ENCODE measurements around the gene PSME3IP1. TPM values are rescaled to one million over a fixed set of nuclear protein-coding genes. Genes with fewer than 3 reads are reported as not detected.

The PSME3IP1 gene
- total RNA-seq (2011; cell fraction: chromatin; rRNA removed; ENCODE audit: low replicate concordance) = 53.9 and 134 TPM in 2 replicates
- total RNA-seq (2011; cell fraction: nucleolus; rRNA removed) = 46.7 and 60.7 TPM in 2 replicates
- 71.6 and 104 TPM in 2 replicates for total RNA-seq (2011; cell fraction: nucleoplasm; rRNA removed)
- 76.9 and 85.5 TPM in 2 replicates for total RNA-seq (2014; rRNA removed)
- total RNA-seq (2014; rRNA removed; fragmentation: Illumina TruSeq; extraction: Trizol) = 143 and 167 TPM in 2 replicates
- total RNA-seq (2015; rRNA removed; fragmentation: Illumina TruSeq; extraction: Trizol) = 147 and 158 TPM in 2 replicates
- total RNA-seq (2021) = 104 and 106 TPM in 2 replicates
- 115 and 144 TPM in 2 replicates for polyA plus RNA-seq (2011; rRNA removed)
- polyA plus RNA-seq (2011; cell fraction: cytosol; rRNA removed) = 132 and 144 TPM in 2 replicates
- polyA plus RNA-seq (2011; cell fraction: nucleus; rRNA removed) = 251 and 259 TPM in 2 replicates
- 88.6 and 121 TPM in 2 replicates for polyA plus RNA-seq (2012)
- polyA plus RNA-seq (2014; fragmentation: Illumina TruSeq; extraction: Trizol) = 155 and 187 TPM in 2 replicates
- polyA plus RNA-seq (2014; fragmentation: Nextera tagmentation; extraction: Ambion mirVana) = 100 to 1,000 TPM in 1 of 2 experiments, 10 to 100 TPM in 1; 63.8 to 142 TPM
- 146 and 152 TPM in 2 replicates for polyA plus RNA-seq (2014; rRNA removed)
- polyA minus RNA-seq (2011; rRNA and poly(A)+ RNA removed) = 78.0 and 80.4 TPM in 2 replicates
- polyA minus RNA-seq (2011; cell fraction: cytosol; rRNA and poly(A)+ RNA removed) = 45.1 and 48.8 TPM in 2 replicates
- 40.8 and 66.0 TPM in 2 replicates for polyA minus RNA-seq (2011; cell fraction: nucleus; rRNA and poly(A)+ RNA removed)
- Bru-seq, nascent RNA = percentile 88 among the genes with signal in this experiment
- percentile 92 among the genes with signal in this experiment for BruChase-seq, experiment 1, labeled RNA remaining after a 2-hour chase
- percentile 92 among the genes with signal in this experiment for BruChase-seq, experiment 2, labeled RNA remaining after a 6-hour chase
- long read RNA-seq, experiment 1, transcript FAM192A-201 (7 exons, 2,848 nt) = major isoform, 36 of 234 reads
- long read RNA-seq, experiment 1, transcript FAM192A-218 (7 exons, 1,086 nt) = minor isoform, 9 of 234 reads
- long read RNA-seq, experiment 1, partial matches to known transcripts = 83 of 234 reads
- long read RNA-seq, experiment 1, other reads (novel, unspliced or antisense) = 106 of 234 reads
- long read RNA-seq, experiment 2, transcript FAM192A-201 (7 exons, 2,848 nt) = major isoform, 9 of 67 reads
- long read RNA-seq, experiment 2, partial matches to known transcripts = 22 of 67 reads
- long read RNA-seq, experiment 2, other reads (novel, unspliced or antisense) = 33 of 67 reads
- long read RNA-seq, experiment 3, transcript FAM192A-201 (7 exons, 2,848 nt) = major isoform, 18 of 63 reads
- long read RNA-seq, experiment 3, partial matches to known transcripts = 21 of 63 reads
- long read RNA-seq, experiment 3, other reads (novel, unspliced or antisense) = 22 of 63 reads

- peak within 1 kb of the TSS; percentile 91 for H2AFZ ChIP-seq (ENCODE audit: low read depth, low read length)
- ATAC-seq (peak; percentile 94), FAIRE-seq (peak; percentile 99), DNase-seq (ENCODE audit: extremely low read depth in 1 of 4, low spot score in 3 of 4) (peak; percentile 99 to 100 (median 100))
- H4K20me1 ChIP-seq (replicated peaks; ENCODE audit: control insufficient read depth, insufficient read depth, low read length) = no peaks in the 10 kb centered on the region
- peaks cover 7% of the 10 kb centered on the region; the same call in 1 of the 3 replicates for H3K36me3 ChIP-seq (ENCODE audit: control insufficient read depth, insufficient read depth, low read length)
- H3K79me2 ChIP-seq (ENCODE audit: control insufficient read depth, insufficient read depth, low read length) = peaks cover 94% of the 10 kb centered on the region
- intact Hi-C loops (cut with micrococcal nuclease) (loop anchor here (2.0 kb wide), 1 partner anchor 113 kb away; no protein-coding TSS in a partner anchor), in situ Hi-C loops (cut with MboI) (no loop called here)
- peak within 1 kb of the TSS; percentile 97 for H3K4me2 ChIP-seq (ENCODE audit: insufficient read depth, low read length)
- no TSS peak for BruUV-seq (replicated peaks)
- peak within 1 kb of the TSS; percentile 91 to 97 for H3K9ac ChIP-seq (ENCODE audit: insufficient read depth in 1 of 2, low read depth in 2 of 2, low read length in 2 of 2)
- H3K9me3 ChIP-seq (replicated peaks; ENCODE audit: control insufficient read depth, insufficient read depth, low read depth, low read length) = no peaks in the 10 kb centered on the region
- under 1% methylated on average over 37 of the region's 64 CpGs for WGBS (ENCODE audit: insufficient coverage, low coverage, missing lambda C conversion rate)
- ChIA-PET CTCF (ENCODE audit: low intra/inter-chr PET ratio) (interaction anchor here (0.6 kb wide), 1 partner anchor 26 kb away, joined by 3 read pairs; no protein-coding TSS in a partner anchor), POLR2A (interaction anchor here (0.6 to 1.2 kb wide), 17 partner anchors 9 to 1273 kb away, joined by 3 to 8 read pairs (median 3); partner anchors contain the start of gene ARL2BP)
- H3K9me1 ChIP-seq (ENCODE audit: control insufficient read depth, insufficient read depth, low read length) = no peaks in the 10 kb centered on the region
- no peaks in the 10 kb centered on the region for H3K27me3 ChIP-seq (ENCODE audit: control insufficient read depth in 2 of 2, insufficient read depth in 2 of 2, low read length in 2 of 2)
- peaks cover 6 to 9% of the 10 kb centered on the region in 2 experiments for H3K4me1 ChIP-seq (replicated peaks in 1 of 2; ENCODE audit: control insufficient read depth in 2 of 2, insufficient read depth in 2 of 2, low read length in 2 of 2)
- H3K27ac ChIP-seq (ENCODE audit: extremely low read depth, low read depth, low read length) = peak within 1 kb of the TSS; percentile 93
- H3K4me3 ChIP-seq = peak within 1 kb of the TSS; percentile 94
- no peak; the same call in 1 of the 2 replicates for TF ChIP-seq MITF (IDR thresholded peaks at IDR 0.05)
- TF ChIP-seq HDAC6 (IDR thresholded peaks at IDR 0.05; ENCODE audit: low read depth, low read length) = no peak
- no peak for TF ChIP-seq ZNF3 (CRISPR knock-in tag; IDR thresholded peaks at IDR 0.05)
- no peak for TF ChIP-seq DACH1 (IDR thresholded peaks at IDR 0.05; ENCODE audit: partially characterized antibody)
- no peak for TF ChIP-seq NFATC3 (IDR thresholded peaks at IDR 0.05)
- TF ChIP-seq SP1 (CRISPR knock-in tag; IDR thresholded peaks at IDR 0.05) = peak; percentile 82
- peak in 1 of 2 experiments; percentile 5; a peak in 1 of 4 replicates for TF ChIP-seq RCOR1 (IDR thresholded peaks at IDR 0.05; ENCODE audit: borderline replicate concordance in 1 of 2, low read depth in 2 of 2, low read length in 2 of 2)
Measured at GRCh38 chr16:57185945-57186871, at the start of gene PSME3IP1, which contains the start of gene RSPRY1. Gene PSME3IP1, minus strand, starts transcription at chr16:57186039. Its CDS starts 12,185 bp downstream, at chr16:57173854. Gene RSPRY1, plus strand, starts transcription at chr16:57186329. Its CDS starts 18,330 bp downstream, at chr16:57204659.

Data from K562 (cell line).